ENCODE data around the gene CRIP2.

Gene CRIP2

DNA sequence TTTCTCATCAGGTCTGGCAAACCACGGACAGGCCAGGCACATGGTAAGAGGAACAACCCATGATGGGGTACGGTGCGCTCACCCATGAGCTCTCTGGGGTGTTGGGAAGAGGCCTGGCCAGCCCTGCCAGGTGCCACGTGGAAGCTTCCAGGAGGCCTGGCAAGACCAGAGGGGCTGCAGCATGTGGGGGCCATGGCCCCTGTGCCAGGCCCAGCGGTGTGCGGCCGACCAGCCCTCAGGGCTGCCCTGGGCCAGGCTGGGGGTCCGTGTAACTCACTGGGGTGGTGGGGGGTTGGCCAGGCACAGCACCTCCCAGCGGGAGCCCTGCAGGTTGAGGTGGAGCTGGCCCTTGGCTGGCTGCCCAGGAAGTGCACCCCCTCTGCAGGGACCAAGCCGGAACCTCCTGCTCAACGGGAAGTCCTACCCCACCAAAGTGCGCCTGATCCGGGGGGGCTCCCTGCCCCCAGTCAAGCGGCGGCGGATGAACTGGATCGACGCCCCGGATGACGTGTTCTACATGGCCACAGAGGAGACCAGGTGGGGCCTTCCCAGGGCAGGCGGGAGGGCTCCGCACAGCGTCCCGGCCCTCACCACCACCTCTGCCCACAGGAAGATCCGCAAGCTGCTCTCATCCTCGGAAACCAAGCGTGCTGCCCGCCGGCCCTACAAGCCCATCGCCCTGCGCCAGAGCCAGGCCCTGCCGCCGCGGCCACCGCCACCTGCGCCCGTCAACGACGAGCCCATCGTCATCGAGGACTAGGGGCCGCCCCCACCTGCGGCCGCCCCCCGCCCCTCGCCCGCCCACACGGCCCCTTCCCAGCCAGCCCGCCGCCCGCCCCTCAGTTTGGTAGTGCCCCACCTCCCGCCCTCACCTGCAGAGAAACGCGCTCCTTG is 4.9 kb upstream of the CRIP2 start:
- peaks cover 22 to 58% of the 10 kb centered on the region in 2 donors for H3K36me3 ChIP-seq (replicated peaks in 1 of 2; ENCODE audit: control insufficient read depth in 2 of 2, insufficient read depth in 2 of 2, low read length in 2 of 2)
- H3K14ac ChIP-seq (ENCODE audit: low read length) = peak overlapping the region; percentile 38
- no peak overlapping the region for H2BK15ac ChIP-seq (ENCODE audit: low read length)
- peak overlapping the region; percentile 17 for H4K8ac ChIP-seq (ENCODE audit: low read depth, low read length)
- H3K9ac ChIP-seq (ENCODE audit: low read depth, low read length, poor library complexity) = no peak overlapping the region
- H4K91ac ChIP-seq (ENCODE audit: low read depth, low read length, poor library complexity) = no peak overlapping the region
- peaks cover 17 to 30% of the 10 kb centered on the region in 2 donors for H3K4me1 ChIP-seq (ENCODE audit: control insufficient read depth in 2 of 2, insufficient read depth in 1 of 2, low read depth in 1 of 2, low read length in 2 of 2)
- no peak overlapping the region for H2AFZ ChIP-seq (ENCODE audit: low read length)
- H3K18ac ChIP-seq (ENCODE audit: low read length) = peak overlapping the region; percentile 57
- no peak for DNase-seq (ENCODE audit: low spot score)
- H3K27me3 ChIP-seq (ENCODE audit: control insufficient read depth in 3 of 3, insufficient read depth in 3 of 3, low read depth in 1 of 3, low read length in 3 of 3) = peaks cover 0 to under 1% (median 0%) of the 10 kb centered on the region in 3 experiments
- H3K4me2 ChIP-seq (ENCODE audit: insufficient read depth, low read length, poor library complexity, severe bottlenecking) = no peak overlapping the region
- H2BK120ac ChIP-seq (ENCODE audit: low read depth, low read length) = no peak overlapping the region
- H3K4me3 ChIP-seq (ENCODE audit: low read length in 2 of 2) = no peak overlapping the region
- no peaks in the 10 kb centered on the region for H3K9me3 ChIP-seq (replicated peaks in 1 of 2; ENCODE audit: control insufficient read depth in 2 of 2, insufficient read depth in 1 of 2, low read depth in 1 of 2, low read length in 2 of 2)
- H3K79me1 ChIP-seq (ENCODE audit: low read depth, low read length) = peaks cover 3% of the 10 kb centered on the region
- H3K23ac ChIP-seq (ENCODE audit: low read depth, low read length, poor library complexity) = peak overlapping the region; percentile 96
- H3K4ac ChIP-seq (ENCODE audit: low read length) = no peak overlapping the region
- peak overlapping the region; percentile 66 for H2BK5ac ChIP-seq (ENCODE audit: low read length)
- H2AK5ac ChIP-seq (ENCODE audit: low read depth, low read length) = peak overlapping the region; percentile 46
- H3K27ac ChIP-seq (replicated peaks; ENCODE audit: low read length) = no peak overlapping the region
- WGBS, 2 donors (ENCODE audit: extremely low coverage in 2 of 2, insufficient read length in 2 of 2, insufficient replicate concordance in 1 of 2) = no CpG with 5 or more reads among the region's 54 CpGs
- H2BK12ac ChIP-seq (ENCODE audit: low read length) = no peak overlapping the region

DNA sequence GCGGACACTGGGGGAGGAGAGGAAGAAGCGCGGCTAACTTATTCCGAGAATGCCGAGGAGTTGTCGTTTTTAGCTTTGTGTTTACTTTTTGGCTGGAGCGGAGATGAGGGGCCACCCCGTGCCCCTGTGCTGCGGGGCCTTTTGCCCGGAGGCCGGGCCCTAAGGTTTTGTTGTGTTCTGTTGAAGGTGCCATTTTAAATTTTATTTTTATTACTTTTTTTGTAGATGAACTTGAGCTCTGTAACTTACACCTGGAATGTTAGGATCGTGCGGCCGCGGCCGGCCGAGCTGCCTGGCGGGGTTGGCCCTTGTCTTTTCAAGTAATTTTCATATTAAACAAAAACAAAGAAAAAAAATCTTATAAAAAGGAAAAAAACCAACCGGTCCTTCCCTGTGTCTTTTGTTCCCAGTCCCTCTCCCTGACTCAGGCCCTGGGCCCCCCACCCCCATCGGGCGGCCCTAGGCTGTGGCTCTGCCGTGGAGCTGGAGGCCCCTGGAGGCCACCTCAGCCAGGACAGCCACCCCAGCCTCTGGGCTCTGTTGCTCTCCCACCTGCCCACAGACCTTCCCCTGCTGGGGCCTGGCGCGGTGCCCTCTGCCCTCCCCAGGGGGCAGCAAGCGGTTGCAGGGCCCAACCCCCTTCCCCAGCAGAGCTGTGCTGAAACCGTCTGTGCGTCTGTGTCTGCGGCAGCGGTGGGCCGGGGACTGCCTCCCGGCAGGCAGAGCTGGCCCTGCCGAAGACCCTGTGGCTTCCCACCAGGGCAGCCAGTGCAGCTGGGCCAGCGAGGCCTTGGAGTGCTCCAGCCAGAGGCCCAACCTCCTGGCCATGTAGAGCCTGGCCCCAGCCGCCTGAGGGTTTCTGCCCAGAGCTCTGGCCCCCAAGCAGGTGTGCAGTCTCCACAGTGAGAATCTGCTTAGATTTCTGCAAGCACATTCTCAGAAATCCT is 4.0 kb upstream of the CRIP2 start:
- Histone ChIP-seq H3K79me1 (ENCODE audit: low read depth, low read length) (peaks cover 6% of the 10 kb centered on the region), H3K27ac (replicated peaks; ENCODE audit: low read length) (peak overlapping the region; percentile 30), H3K14ac (ENCODE audit: low read length) (no peak overlapping the region), H2BK120ac (ENCODE audit: low read depth, low read length) (no peak overlapping the region), H2BK5ac (ENCODE audit: low read length) (peak overlapping the region; percentile 66), H2BK15ac (ENCODE audit: low read length) (no peak overlapping the region), H3K23ac (ENCODE audit: low read depth, low read length, poor library complexity) (no peak overlapping the region), H2BK12ac (ENCODE audit: low read length) (peak overlapping the region; percentile 58), H3K18ac (ENCODE audit: low read length) (peak overlapping the region; percentile 80), H3K4ac (ENCODE audit: low read length) (no peak overlapping the region), H3K9ac (ENCODE audit: low read depth, low read length, poor library complexity) (peak overlapping the region; percentile 77), H3K27me3 (ENCODE audit: control insufficient read depth in 3 of 3, insufficient read depth in 3 of 3, low read depth in 1 of 3, low read length in 3 of 3) (peaks cover 0 to 9% (median 6%) of the 10 kb centered on the region in 3 experiments), H3K36me3 (replicated peaks in 1 of 2; ENCODE audit: control insufficient read depth in 2 of 2, insufficient read depth in 2 of 2, low read length in 2 of 2) (peaks cover 14 to 49% of the 10 kb centered on the region in 2 donors), H3K4me3 (ENCODE audit: low read length in 2 of 2) (no peak overlapping the region), H3K9me3 (replicated peaks in 1 of 2; ENCODE audit: control insufficient read depth in 2 of 2, insufficient read depth in 1 of 2, low read depth in 1 of 2, low read length in 2 of 2) (peaks cover 0 to 2% of the 10 kb centered on the region in 2 donors), H3K4me2 (ENCODE audit: insufficient read depth, low read length, poor library complexity, severe bottlenecking) (no peak overlapping the region), H2AFZ (ENCODE audit: low read length) (no peak overlapping the region), H3K4me1 (ENCODE audit: control insufficient read depth in 2 of 2, insufficient read depth in 1 of 2, low read depth in 1 of 2, low read length in 2 of 2) (peaks cover 21 to 34% of the 10 kb centered on the region in 2 donors), H4K91ac (ENCODE audit: low read depth, low read length, poor library complexity) (no peak overlapping the region), H2AK5ac (ENCODE audit: low read depth, low read length) (peak overlapping the region; percentile 90), H4K8ac (ENCODE audit: low read depth, low read length) (no peak overlapping the region)
- no CpG with 5 or more reads among the region's 34 CpGs for WGBS, 2 donors (ENCODE audit: extremely low coverage in 2 of 2, insufficient read length in 2 of 2, insufficient replicate concordance in 1 of 2)
- no peak for DNase-seq (ENCODE audit: low spot score)

DNA sequence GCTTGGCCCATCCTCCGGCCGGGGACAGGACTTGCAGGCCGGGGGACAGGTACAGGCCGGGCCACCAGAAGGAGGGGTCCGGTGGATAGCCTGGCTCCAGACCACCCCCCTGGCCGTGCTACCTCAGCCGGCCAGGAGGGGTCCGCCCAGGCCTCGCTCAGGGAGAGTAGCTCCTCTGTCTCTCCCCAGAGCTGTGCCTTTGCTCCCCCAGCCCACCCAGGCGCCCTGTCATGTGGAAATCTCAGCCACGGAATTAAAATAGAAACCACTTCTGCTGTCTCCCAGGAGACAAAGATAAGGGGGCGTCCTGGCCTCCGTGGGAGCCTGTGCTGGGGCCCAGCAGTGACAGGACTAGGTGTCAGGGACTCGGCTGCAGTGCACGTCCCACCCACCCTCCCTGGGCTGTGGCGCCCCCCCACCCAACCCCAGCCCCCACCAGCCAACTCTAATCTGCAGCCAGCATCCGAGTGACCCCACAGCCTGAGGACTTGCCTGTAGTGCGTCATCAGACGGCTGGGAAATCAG is 3.3 kb upstream of the CRIP2 start:
- Histone ChIP-seq H2AK5ac (ENCODE audit: low read depth, low read length) (no peak overlapping the region), H3K9ac (ENCODE audit: low read depth, low read length, poor library complexity) (no peak overlapping the region), H2BK12ac (ENCODE audit: low read length) (peak overlapping the region; percentile 58), H3K4ac (ENCODE audit: low read length) (no peak overlapping the region), H3K4me2 (ENCODE audit: insufficient read depth, low read length, poor library complexity, severe bottlenecking) (no peak overlapping the region), H4K91ac (ENCODE audit: low read depth, low read length, poor library complexity) (no peak overlapping the region), H3K79me1 (ENCODE audit: low read depth, low read length) (peaks cover 8% of the 10 kb centered on the region), H3K18ac (ENCODE audit: low read length) (peak overlapping the region; percentile 80), H2BK120ac (ENCODE audit: low read depth, low read length) (no peak overlapping the region), H2BK5ac (ENCODE audit: low read length) (peak overlapping the region; percentile 66), H3K4me1 (ENCODE audit: control insufficient read depth in 2 of 2, insufficient read depth in 1 of 2, low read depth in 1 of 2, low read length in 2 of 2) (peaks cover 25 to 40% of the 10 kb centered on the region in 2 donors), H4K8ac (ENCODE audit: low read depth, low read length) (no peak overlapping the region), H3K14ac (ENCODE audit: low read length) (no peak overlapping the region), H3K36me3 (replicated peaks in 1 of 2; ENCODE audit: control insufficient read depth in 2 of 2, insufficient read depth in 2 of 2, low read length in 2 of 2) (peaks cover 11 to 43% of the 10 kb centered on the region in 2 donors), H3K23ac (ENCODE audit: low read depth, low read length, poor library complexity) (no peak overlapping the region), H3K9me3 (replicated peaks in 1 of 2; ENCODE audit: control insufficient read depth in 2 of 2, insufficient read depth in 1 of 2, low read depth in 1 of 2, low read length in 2 of 2) (peaks cover 0 to 2% of the 10 kb centered on the region in 2 donors), H2AFZ (ENCODE audit: low read length) (no peak overlapping the region), H3K27me3 (ENCODE audit: control insufficient read depth in 3 of 3, insufficient read depth in 3 of 3, low read depth in 1 of 3, low read length in 3 of 3) (peaks cover 0 to 17% (median 14%) of the 10 kb centered on the region in 3 experiments), H3K4me3 (ENCODE audit: low read length in 2 of 2) (no peak overlapping the region), H3K27ac (replicated peaks; ENCODE audit: low read length) (no peak overlapping the region), H2BK15ac (ENCODE audit: low read length) (no peak overlapping the region)
- no CpG with 5 or more reads among the region's 19 CpGs for whole genome bisulfite sequencing, 2 donors (ENCODE audit: extremely low coverage in 2 of 2, insufficient read length in 2 of 2, insufficient replicate concordance in 1 of 2)
- no peak for DNase-seq (ENCODE audit: low spot score)
